Limb (tissue), 2 donors: ENCODE data around the gene DPH7.
"Not testable (repeated sequence)": the region's sequence is repeated elsewhere in the genome, so short reads cannot be mapped to it uniquely, and the experiment has no call there.

ENCODE experiments used
- DNase-seq, 2 donors: peaks; one replicate each; pipeline ENCODE4 v3.0.0-alpha.2; 2016; ENCODE audit errors: extremely low spot score in 2 of 2

DPH7 gene

DNA sequence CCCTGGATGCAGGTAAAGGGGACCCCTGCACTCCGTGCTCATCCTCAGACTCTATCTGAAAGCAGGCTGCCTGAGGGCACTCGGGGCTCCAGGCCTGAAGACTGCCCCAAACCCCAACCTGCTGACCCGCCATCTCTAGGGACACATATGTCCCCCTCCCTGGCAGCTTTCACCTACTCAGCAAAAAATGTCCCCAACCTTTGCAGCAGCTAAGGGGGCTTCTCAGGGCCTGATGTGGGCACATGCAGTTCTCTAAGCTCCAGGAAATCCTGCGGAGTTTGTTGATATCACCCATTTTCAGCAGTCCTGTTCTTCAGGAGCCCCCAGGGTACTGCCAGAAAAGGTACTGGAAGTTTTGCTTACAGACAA, 2.2 kb upstream of the DPH7 start:
- DNase-seq = no peak

DNA sequence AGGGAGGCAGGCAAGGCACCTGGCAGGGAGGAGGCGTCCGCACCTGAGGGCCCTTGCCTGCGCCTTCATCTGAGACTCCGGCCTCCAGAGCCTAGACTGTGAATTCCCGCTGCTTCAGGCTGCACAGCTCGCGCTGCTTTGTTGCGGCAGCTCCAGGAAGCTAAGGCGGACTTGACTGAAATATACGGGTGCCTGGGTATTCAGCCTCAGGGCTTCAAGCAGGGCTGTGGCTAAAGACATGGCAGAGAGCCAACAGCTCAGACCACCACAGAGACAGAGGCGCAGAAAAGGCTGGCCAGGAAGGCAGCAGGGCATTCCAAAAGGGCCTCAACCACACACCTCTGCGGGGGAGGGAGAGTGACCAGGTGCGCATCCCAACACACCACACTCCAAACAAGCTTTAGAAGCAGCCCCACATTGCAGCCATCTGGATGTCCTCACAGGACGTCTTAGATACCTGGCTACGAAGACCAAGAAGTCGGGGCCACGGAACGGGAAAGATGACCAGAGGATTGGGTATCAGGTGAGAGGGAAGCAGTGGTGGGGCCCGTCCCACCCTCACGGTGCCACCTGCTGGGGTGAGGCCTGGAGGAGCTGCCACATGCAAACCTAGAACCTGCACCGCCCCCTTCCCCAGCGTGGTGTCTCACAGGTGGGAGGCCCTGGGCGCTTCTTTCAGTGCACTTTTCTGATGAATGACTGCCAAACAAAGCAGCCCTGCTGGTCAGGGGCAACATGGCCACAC, 1.7 kb upstream of the DPH7 start:
- no peak for DNase-seq

DNA sequence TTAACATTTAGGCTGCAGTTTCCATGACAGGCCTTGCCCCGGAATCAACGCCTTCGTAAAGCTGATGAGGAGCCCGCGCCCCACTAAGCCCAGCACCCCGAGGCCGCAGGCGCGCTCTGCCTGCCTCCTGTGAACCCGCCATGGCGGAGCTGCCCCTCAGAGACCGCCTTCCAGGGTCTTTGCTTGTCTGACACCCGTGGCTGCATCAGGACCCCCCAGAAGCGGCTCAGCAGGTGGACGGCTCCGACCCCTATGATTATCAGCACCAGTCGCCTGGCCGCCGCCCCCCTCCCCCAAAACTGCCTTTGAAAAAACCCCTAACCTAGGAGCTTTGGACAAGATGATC, 507 bp upstream of the DPH7 start:
- no peak for DNase-seq

DNA sequence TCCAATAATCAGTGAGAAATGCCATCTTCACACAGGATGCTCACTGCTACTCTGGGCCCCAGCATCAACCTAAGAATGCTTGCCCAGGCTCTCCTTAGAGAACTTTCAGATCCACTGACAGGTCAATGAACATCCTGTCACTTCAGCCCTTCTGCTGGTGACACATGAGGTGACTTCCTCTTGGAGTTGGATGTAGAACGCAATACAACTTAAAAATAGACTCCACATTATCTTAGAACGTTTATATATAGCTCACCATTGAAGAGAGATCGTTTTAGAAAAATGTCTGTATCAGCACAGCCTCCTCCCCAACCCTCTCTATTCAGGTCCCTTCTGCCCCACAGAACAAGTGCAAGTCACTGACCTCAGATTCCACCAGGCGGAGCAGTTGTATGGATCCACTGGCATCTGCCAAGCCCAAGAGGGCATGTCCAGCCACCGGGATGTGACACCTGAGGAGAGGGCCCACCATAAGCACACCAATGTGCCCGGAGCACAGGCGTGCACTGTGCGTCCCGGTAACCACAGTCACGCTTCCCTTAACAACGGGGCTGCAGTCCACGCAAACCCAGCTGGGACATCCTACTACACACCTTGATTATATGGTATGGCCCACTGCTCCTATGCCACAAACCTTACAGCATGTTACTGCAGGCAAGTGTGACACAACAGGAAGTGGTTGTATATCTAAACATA, 2.9 kb downstream of the DPH7 start:
- DNase-seq = no peak

DNA sequence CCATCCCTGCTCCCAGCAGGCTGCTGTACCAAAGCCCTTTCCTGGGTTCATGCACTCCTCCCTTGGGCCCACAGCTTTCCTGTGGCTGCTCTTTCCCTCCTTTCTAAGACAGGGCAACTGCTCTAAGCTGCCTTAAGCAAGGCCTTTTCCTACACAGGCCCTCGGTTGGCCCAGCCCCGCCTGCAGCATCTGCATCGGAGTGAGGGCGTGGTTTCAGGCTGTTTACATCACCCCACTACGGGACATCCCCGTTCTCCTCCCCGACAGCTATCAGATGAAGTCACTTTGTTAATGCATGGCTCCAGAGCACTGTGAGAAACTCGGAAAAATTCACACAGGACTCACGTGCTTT, 3.4 kb downstream of the DPH7 start:
- no peak for DNase-seq

- DNase-seq = no peak
These were observed 4.5 kb downstream of the DPH7 start for GRCh38 chr9:137574192-137574591.

- no peak for DNase-seq
These were observed 8.2 kb downstream of the DPH7 start for GRCh38 chr9:137570566-137570965.

DNA sequence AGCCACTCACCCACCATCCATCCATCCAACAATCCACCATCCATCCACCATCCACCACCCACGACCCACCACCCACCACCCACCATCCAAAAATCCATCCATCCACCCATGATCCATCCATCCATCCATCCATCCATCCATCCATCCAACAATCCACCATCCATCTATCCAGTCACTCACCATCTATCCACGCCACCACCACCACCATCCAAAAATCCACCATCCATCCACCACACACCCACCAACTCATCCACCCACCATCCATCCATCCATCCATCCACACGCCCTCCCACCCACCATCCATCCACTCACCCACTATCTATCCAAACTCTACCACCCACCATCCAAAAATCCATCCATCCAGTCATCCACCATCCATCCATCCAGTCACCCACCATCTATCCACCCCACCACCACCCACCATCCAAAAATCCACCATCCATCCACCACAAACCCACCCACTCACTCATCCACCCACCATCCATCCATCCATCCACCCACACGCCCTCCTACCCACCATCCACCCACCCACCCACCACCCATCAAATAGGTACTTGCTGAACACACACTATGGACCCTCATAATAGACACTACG, 9.0 kb downstream of the DPH7 start:
- DNase-seq = no peak

DNA sequence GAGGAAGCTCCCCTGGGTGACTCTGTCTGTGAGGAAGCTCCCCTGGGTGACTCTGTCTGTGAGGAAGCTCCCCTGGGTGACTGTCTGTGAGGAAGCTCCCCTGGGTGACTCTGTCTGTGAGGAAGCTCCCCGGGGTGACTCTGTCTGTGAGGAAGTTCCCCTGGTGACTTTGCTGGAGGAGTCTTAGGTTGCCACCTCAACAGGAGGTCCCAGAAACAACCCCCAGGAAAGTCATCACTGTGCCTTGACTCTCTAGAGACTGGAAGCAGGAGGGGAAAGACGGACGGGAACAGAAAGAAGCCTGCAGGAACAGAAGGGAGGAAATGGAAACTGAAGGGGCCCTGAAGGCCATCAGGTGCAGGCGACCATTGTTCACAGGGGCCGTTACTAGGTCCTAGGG, 10.3 kb downstream of the DPH7 start:
- DNase-seq = not testable (repeated sequence)

GRCh38 chr9:137564817-137565411, 13.8 kb downstream of the DPH7 start:
- DNase-seq = no peak

DNA sequence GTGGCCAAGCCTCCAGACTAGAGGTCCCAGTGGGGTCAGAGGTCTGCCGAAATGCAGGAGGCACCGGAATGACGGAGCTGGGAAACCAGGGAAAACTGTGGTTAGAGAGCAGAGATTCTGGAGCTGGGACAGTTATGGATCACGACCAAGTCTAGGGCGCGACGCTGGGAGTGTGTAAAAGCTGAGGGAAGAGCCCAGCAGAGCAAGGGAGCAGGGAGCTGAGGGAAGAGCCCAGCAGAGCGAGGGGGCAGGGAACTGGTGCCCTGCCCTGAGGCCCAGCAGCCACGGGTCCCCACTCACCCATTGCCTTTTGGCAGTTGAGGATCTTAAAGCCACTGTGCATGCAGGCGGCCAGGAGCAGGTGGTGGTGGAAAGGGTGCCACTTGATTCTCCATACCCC, 14.6 kb downstream of the DPH7 start:
- DNase-seq = no peak

GRCh38 chr9:137558127-137558526, 20.6 kb downstream of the DPH7 start:
- no peak for DNase-seq

DNA sequence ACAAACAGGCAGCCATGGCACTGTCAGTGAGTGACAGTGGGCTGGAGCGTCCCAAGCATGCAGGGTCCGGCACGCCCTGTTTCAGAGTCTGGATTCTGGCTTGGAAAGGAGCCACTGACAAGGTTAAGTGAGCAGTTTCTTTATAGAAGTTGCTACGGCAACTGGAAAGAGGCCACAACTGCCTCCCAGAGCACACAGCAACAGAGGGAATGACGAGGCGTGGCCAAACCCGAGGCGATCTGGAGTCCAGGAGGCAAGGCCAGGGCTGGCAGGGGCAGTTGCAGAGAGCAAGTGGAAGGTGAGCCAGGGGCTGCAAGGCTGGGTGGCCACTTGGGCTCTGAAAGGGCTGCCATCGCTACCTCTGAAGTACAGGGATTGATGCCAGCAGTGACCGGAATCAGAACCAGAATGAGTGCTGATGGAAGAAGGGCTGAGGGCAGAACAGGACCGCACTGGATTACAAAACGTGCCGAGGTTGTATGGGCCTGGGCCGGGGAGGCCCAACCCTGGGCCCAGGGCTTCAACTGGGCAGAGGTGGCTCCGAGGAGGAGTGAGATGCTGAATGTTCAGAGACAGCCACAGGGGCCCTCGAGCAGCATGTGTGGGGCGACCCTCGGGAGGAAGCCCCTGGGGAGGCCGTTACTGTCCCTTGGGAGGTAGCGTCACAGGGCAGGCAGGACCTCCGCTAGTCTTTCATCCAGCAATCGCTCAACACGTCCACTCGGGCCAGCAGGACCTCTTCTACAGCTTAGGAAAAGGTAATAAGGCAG, 22.5 kb downstream of the DPH7 start:
- DNase-seq = peak in 1 of 2 donors; percentile 2

- no peak for DNase-seq
These were observed 23.5 kb downstream of the DPH7 start for GRCh38 chr9:137555179-137555578.

DNA sequence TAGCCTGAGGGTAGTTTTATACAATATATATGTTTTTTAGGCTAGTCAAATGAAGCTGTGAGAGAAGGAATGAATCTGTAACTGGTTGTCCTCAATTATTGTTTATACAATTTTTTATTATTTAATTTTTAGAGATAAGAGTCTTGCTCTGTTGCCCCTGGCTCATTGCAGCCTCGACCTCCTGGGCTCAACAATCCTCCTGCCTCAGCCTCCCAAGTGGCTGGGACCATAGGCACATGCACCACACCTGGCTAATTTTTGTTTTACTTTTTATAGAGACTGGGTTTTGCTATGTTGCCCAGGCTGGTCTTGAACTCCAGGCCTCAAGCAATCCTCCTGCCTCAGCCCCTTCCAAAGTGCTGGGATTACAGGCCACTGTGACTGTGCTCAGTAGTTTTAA, 24.4 kb downstream of the DPH7 start:
- no peak for DNase-seq

DNA sequence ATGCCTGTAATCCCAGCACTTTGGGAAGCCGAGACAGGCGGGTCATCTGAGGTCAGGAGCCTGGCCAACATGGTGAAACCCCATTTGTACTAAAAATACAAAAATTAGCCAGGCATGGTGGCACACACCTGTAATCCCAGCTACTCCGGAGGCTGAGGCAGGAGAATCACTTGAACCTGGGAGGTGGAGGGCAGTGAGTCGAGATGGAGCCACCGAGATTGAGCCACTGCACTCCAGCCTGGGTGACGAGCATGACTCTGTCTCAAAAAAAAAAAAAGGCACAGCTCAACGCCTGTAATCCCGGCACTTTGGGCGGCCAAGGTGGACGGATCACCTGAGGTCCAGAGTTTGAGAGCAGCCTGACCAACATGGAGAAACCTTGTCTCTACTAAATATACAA, 25.1 kb downstream of the DPH7 start:
- not testable (repeated sequence) for DNase-seq

DNA sequence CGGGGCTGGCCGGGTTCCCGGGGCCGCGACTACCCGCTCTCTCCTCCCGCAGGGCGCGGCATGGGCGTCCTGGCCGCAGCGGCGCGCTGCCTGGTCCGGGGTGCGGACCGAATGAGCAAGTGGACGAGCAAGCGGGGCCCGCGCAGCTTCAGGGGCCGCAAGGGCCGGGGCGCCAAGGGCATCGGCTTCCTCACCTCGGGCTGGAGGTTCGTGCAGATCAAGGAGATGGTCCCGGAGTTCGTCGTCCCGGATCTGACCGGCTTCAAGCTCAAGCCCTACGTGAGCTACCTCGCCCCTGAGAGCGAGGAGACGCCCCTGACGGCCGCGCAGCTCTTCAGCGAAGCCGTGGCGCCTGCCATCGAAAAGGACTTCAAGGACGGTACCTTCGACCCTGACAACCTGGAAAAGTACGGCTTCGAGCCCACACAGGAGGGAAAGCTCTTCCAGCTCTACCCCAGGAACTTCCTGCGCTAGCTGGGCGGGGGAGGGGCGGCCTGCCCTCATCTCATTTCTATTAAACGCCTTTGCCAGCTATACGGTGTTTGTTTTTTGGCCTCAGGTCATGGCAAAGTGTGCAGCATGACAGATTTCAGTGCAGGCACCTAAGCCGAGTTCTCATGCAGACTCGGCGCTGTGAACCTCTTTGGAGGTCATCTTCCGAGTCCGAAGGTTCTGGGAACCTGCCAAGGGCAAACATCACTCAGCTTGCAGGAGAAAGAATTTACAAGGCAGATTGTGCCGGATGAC, 26.5 kb downstream of the DPH7 start:
- DNase-seq = peak in 1 of 2 donors; percentile 48

DNA sequence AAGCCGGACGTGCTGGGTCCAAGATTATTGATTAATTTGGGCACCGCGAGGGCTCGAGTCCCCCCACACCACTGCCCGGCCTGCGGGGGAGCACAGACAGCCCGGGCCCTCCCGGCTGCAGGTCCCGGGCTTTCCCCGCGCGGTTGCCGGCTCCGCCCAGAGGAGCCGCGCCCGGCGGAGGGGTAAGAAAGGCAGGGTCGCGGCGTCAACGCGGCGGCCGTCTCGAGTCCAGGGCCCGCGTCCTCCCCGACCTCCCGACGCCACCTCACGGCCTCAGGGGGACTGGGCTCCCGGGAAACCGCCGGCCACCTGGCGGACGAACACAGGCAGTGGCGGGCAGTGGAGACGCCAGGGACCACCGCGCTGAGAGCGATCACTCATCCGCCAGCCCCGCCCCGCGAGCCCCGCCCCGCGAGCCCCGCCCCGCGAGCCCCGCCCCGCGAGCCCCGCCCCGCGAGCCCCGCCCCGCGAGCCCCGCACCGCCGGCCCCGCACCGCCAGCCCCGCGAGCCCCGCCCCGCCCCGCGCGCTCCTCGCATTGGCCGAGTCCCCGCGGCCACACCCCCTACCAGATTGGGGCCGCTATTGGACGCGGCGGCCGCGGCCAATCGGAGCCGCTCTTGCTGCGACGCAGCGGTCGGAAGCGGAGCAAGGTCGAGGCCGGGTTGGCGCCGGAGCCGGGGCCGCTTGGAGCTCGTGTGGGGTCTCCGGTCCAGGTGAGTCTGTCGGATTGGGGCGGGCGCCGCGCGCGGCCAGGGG, 27.3 kb downstream of the DPH7 start, which contains the start of gene MRPL41:
MRPL41 (plus strand) TSS at position 616 of the 758 bp plus-strand sequence. CDS start 203 bp downstream, outside the sequence.
- DNase-seq = peak; percentile 89 to 93

- peak in 1 of 2 donors; percentile 46 for DNase-seq
These were observed 27.8 kb downstream of the DPH7 start for GRCh38 chr9:137550958-137551263.

GRCh38 chr9:137550231-137550621, 28.5 kb downstream of the DPH7 start, which contains the start of gene PNPLA7:
TSS of gene PNPLA7 (minus strand) at chr9:137550402. CDS start at chr9:137550197, 205 bp downstream.
- DNase-seq = peak; percentile 65 to 78
